GM12864 (cell line): ENCODE data around the gene SFMBT2.
"Not testable (repeated sequence)": the region's sequence is repeated elsewhere in the genome, so short reads cannot be mapped to it uniquely, and the experiment has no call there.

Source experiments
- DNase-seq: peaks from one replicate; pipeline ENCODE4 v3.0.0-alpha.2; 2011; ENCODE audit warnings: low read depth
- H3K4me3 ChIP-seq: 2 replicates; pipeline ENCODE4 v1.5.1; 2011; ENCODE audit warnings: mild to moderate bottlenecking, low read depth, low read length, control low read depth
- CTCF ChIP-seq: IDR thresholded peaks from 2 replicates; pipeline ENCODE4 v1.5.1; 2011; ENCODE audit warnings: low read depth, mild to moderate bottlenecking, moderate library complexity, low read length, control low read depth, inconsistent platforms; ENCODE audit errors: missing control alignments

SFMBT2 gene

GRCh38 chr10:7317786-7318446, 92.9 kb downstream of the SFMBT2 start:
- no peak for TF ChIP-seq CTCF
- DNase-seq = no peak
- no peak overlapping the region for H3K4me3 ChIP-seq

GRCh38 chr10:7316839-7317238, 94.0 kb downstream of the SFMBT2 start:
- TF ChIP-seq CTCF = no peak
- no peak for DNase-seq
- H3K4me3 ChIP-seq = no peak overlapping the region

DNA sequence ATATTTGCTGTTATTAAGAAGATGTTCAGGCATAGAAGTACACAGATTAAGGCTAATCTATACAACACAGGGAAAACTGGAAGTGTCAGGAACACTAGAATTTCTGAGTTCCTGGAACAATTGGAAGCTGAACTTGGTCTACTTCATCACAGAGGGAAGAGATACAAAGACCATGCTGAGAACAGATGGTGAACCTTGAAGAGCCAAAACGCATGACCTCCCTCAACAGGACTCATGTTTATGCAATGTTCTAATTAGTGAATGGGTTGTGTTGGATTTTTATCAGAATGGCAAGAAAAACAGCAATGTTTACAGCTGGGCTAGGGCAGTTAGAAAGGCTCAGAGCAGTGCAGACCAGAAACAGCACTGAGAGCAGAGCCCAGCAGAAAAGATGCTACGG, 94.9 kb downstream of the SFMBT2 start:
- no peak for DNase-seq
- H3K4me3 ChIP-seq = no peak overlapping the region
- TF ChIP-seq CTCF = no peak

DNA sequence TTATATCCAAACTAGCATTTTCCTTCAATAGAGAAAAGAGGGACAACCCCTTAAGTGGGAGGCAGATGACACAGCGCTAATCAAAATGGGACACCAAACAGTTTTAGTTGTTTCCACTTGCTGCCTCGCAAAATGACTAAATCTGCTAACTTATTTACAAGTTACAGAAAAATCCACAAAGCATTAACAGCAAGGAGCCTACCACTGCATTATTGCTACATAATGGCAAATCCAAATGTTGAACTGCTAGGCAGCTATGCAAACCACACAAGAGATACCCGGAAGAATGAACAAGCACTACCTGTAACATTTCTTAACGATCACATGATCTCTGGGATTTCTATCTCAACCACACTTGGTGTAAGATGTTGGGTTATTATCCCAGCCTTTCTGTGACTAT, 96.7 kb downstream of the SFMBT2 start:
- no peak for TF ChIP-seq CTCF
- no peak overlapping the region for H3K4me3 ChIP-seq
- no peak for DNase-seq

GRCh38 chr10:7312488-7312857, 98.4 kb downstream of the SFMBT2 start:
- no peak for TF ChIP-seq CTCF
- DNase-seq = no peak
- H3K4me3 ChIP-seq = no peak overlapping the region

DNA sequence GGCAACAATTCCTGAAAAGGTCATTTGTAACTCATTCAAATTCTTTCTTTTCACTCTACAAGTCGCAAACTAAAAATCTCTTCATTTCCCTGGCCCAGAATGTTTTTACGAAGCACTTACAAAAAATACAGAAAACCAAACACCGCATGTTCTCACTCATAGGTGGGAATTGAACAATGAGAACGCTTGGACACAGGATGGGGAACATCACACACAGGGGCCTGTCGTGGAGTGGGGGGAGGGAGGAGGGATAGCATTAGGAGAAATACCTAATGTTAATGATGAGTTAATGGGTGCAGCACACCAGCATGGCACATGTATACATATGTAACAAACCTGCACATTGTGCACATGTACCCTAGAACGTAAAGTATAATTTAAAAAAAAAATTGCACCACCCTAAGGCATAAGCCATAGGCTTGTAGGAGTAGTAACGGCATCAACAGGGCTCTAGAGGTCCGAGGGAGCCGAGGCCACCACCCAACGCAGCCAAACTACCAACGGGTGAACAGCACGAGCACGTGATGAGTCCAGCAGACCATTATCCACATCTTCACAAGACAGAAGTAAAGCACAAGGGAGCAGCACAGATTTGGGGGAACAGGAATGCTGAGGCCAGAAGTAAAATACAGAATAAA, 98.9 kb downstream of the SFMBT2 start:
- DNase-seq, H3K4me3 ChIP-seq: not testable (repeated sequence)

- H3K4me3 ChIP-seq = no peak overlapping the region
- no peak for DNase-seq
- TF ChIP-seq CTCF = no peak
Observed at GRCh38 chr10:7311218-7311849, 99.5 kb downstream of the SFMBT2 start.
